Measurements from ENCODE around the gene ANKRD12. TPM values are rescaled to one million over a fixed set of nuclear protein-coding genes. Genes with fewer than 3 reads are reported as not detected.
A peak's percentile ranks its signal among the peaks of the same experiment; 100 is the strongest.

ANKRD12 gene
- total RNA-seq, 1 donor from 2014 or later, result 26.1 TPM

GRCh38 chr18:9321736-9322135 lies 185.2 kb downstream of the ANKRD12 start:
- Histone ChIP-seq H3K4me3 (ENCODE audit: low read length in 3 of 3) (no peak overlapping the region), H3K4me1 (ENCODE audit: control insufficient read depth in 3 of 3, insufficient read depth in 3 of 3, low read length in 3 of 3) (no peaks in the 10 kb centered on the region), H3K9ac (ENCODE audit: low read depth in 1 of 3, low read length in 3 of 3) (no peak overlapping the region), H3K27ac (ENCODE audit: low read depth, low read length) (no peak overlapping the region), H3K27me3 (ENCODE audit: control insufficient read depth in 3 of 3, insufficient read depth in 3 of 3, low read length in 3 of 3) (no peaks in the 10 kb centered on the region), H3K9me3 (ENCODE audit: control insufficient read depth in 3 of 3, low read length in 3 of 3) (peaks cover 0 to 4% (median 0%) of the 10 kb centered on the region in 3 donors), H3K36me3 (ENCODE audit: control insufficient read depth in 3 of 3, insufficient read depth in 3 of 3, low read length in 3 of 3) (no peaks in the 10 kb centered on the region)

GRCh38 chr18:9322744-9323143 lies 186.2 kb downstream of the ANKRD12 start:
- Histone ChIP-seq H3K36me3 (ENCODE audit: control insufficient read depth in 3 of 3, insufficient read depth in 3 of 3, low read length in 3 of 3) (no peaks in the 10 kb centered on the region), H3K9me3 (ENCODE audit: control insufficient read depth in 3 of 3, low read length in 3 of 3) (peaks cover 0 to 4% (median 0%) of the 10 kb centered on the region in 3 donors), H3K27me3 (ENCODE audit: control insufficient read depth in 3 of 3, insufficient read depth in 3 of 3, low read length in 3 of 3) (no peaks in the 10 kb centered on the region), H3K4me1 (ENCODE audit: control insufficient read depth in 3 of 3, insufficient read depth in 3 of 3, low read length in 3 of 3) (no peaks in the 10 kb centered on the region), H3K27ac (ENCODE audit: low read depth, low read length) (no peak overlapping the region), H3K9ac (ENCODE audit: low read depth in 1 of 3, low read length in 3 of 3) (no peak overlapping the region), H3K4me3 (ENCODE audit: low read length in 3 of 3) (no peak overlapping the region)

- Histone ChIP-seq H3K36me3 (ENCODE audit: control insufficient read depth in 3 of 3, insufficient read depth in 3 of 3, low read length in 3 of 3) (no peaks in the 10 kb centered on the region), H3K4me1 (ENCODE audit: control insufficient read depth in 3 of 3, insufficient read depth in 3 of 3, low read length in 3 of 3) (no peaks in the 10 kb centered on the region), H3K9me3 (ENCODE audit: control insufficient read depth in 3 of 3, low read length in 3 of 3) (peaks cover 0 to 4% (median 0%) of the 10 kb centered on the region in 3 donors), H3K27me3 (ENCODE audit: control insufficient read depth in 3 of 3, insufficient read depth in 3 of 3, low read length in 3 of 3) (no peaks in the 10 kb centered on the region), H3K9ac (ENCODE audit: low read depth in 1 of 3, low read length in 3 of 3) (no peak overlapping the region), H3K27ac (ENCODE audit: low read depth, low read length) (no peak overlapping the region), H3K4me3 (ENCODE audit: low read length in 3 of 3) (no peak overlapping the region)
Measured at GRCh38 chr18:9323750-9324445, 187.3 kb downstream of the ANKRD12 start.

GRCh38 chr18:9325716-9326115 lies 189.1 kb downstream of the ANKRD12 start:
- Histone ChIP-seq H3K36me3 (ENCODE audit: control insufficient read depth in 3 of 3, insufficient read depth in 3 of 3, low read length in 3 of 3) (no peaks in the 10 kb centered on the region), H3K27ac (ENCODE audit: low read depth, low read length) (no peak overlapping the region), H3K27me3 (ENCODE audit: control insufficient read depth in 3 of 3, insufficient read depth in 3 of 3, low read length in 3 of 3) (no peaks in the 10 kb centered on the region), H3K4me3 (ENCODE audit: low read length in 3 of 3) (no peak overlapping the region), H3K4me1 (ENCODE audit: control insufficient read depth in 3 of 3, insufficient read depth in 3 of 3, low read length in 3 of 3) (no peaks in the 10 kb centered on the region), H3K9ac (ENCODE audit: low read depth in 1 of 3, low read length in 3 of 3) (no peak overlapping the region), H3K9me3 (ENCODE audit: control insufficient read depth in 3 of 3, low read length in 3 of 3) (peaks cover 0 to 4% (median 0%) of the 10 kb centered on the region in 3 donors)

- Histone ChIP-seq H3K27me3 (ENCODE audit: control insufficient read depth in 3 of 3, insufficient read depth in 3 of 3, low read length in 3 of 3) (no peaks in the 10 kb centered on the region), H3K27ac (ENCODE audit: low read depth, low read length) (no peak overlapping the region), H3K4me1 (ENCODE audit: control insufficient read depth in 3 of 3, insufficient read depth in 3 of 3, low read length in 3 of 3) (peaks cover under 1 to 2% (median 1%) of the 10 kb centered on the region in 3 donors), H3K9me3 (ENCODE audit: control insufficient read depth in 3 of 3, low read length in 3 of 3) (no peaks in the 10 kb centered on the region), H3K4me3 (ENCODE audit: low read length in 3 of 3) (no peak overlapping the region), H3K9ac (ENCODE audit: low read depth in 1 of 3, low read length in 3 of 3) (no peak overlapping the region), H3K36me3 (ENCODE audit: control insufficient read depth in 3 of 3, insufficient read depth in 3 of 3, low read length in 3 of 3) (no peaks in the 10 kb centered on the region)
Measured at GRCh38 chr18:9328776-9329175, 192.2 kb downstream of the ANKRD12 start.

GRCh38 chr18:9329471-9329870 lies 192.9 kb downstream of the ANKRD12 start:
- no peak overlapping the region for H3K4me3 ChIP-seq (ENCODE audit: low read length in 3 of 3)
- H3K27ac ChIP-seq (ENCODE audit: low read depth, low read length), result no peak overlapping the region
- no peak overlapping the region for H3K9ac ChIP-seq (ENCODE audit: low read depth in 1 of 3, low read length in 3 of 3)
- H3K27me3 ChIP-seq (ENCODE audit: control insufficient read depth in 3 of 3, insufficient read depth in 3 of 3, low read length in 3 of 3), result no peaks in the 10 kb centered on the region
- H3K36me3 ChIP-seq (ENCODE audit: control insufficient read depth in 3 of 3, insufficient read depth in 3 of 3, low read length in 3 of 3), result no peaks in the 10 kb centered on the region
- no peaks in the 10 kb centered on the region for H3K9me3 ChIP-seq (ENCODE audit: control insufficient read depth in 3 of 3, low read length in 3 of 3)
- H3K4me1 ChIP-seq (ENCODE audit: control insufficient read depth in 3 of 3, insufficient read depth in 3 of 3, low read length in 3 of 3), result peaks cover 4 to 6% (median 4%) of the 10 kb centered on the region in 3 donors

- Histone ChIP-seq H3K4me3 (ENCODE audit: low read length in 3 of 3) (no peak overlapping the region), H3K9ac (ENCODE audit: low read depth in 1 of 3, low read length in 3 of 3) (no peak overlapping the region), H3K27me3 (ENCODE audit: control insufficient read depth in 3 of 3, insufficient read depth in 3 of 3, low read length in 3 of 3) (no peaks in the 10 kb centered on the region), H3K36me3 (ENCODE audit: control insufficient read depth in 3 of 3, insufficient read depth in 3 of 3, low read length in 3 of 3) (no peaks in the 10 kb centered on the region), H3K27ac (ENCODE audit: low read depth, low read length) (no peak overlapping the region), H3K4me1 (ENCODE audit: control insufficient read depth in 3 of 3, insufficient read depth in 3 of 3, low read length in 3 of 3) (peaks cover 6 to 9% (median 8%) of the 10 kb centered on the region in 3 donors), H3K9me3 (ENCODE audit: control insufficient read depth in 3 of 3, low read length in 3 of 3) (no peaks in the 10 kb centered on the region)
Measured at GRCh38 chr18:9330419-9330818, 193.8 kb downstream of the ANKRD12 start.

- H3K36me3 ChIP-seq (ENCODE audit: control insufficient read depth in 3 of 3, insufficient read depth in 3 of 3, low read length in 3 of 3), result peaks cover 5 to 9% (median 6%) of the 10 kb centered on the region in 3 donors
- H3K4me3 ChIP-seq (ENCODE audit: low read length in 3 of 3), result peak overlapping the region; percentile 80 to 88 (median 84)
- no peaks in the 10 kb centered on the region for H3K27me3 ChIP-seq (ENCODE audit: control insufficient read depth in 3 of 3, insufficient read depth in 3 of 3, low read length in 3 of 3)
- peak overlapping the region; percentile 58 to 71 (median 71) for H3K9ac ChIP-seq (ENCODE audit: low read depth in 1 of 3, low read length in 3 of 3)
- H3K9me3 ChIP-seq (ENCODE audit: control insufficient read depth in 3 of 3, low read length in 3 of 3), result no peaks in the 10 kb centered on the region
- peaks cover 6 to 11% (median 9%) of the 10 kb centered on the region in 3 donors for H3K4me1 ChIP-seq (ENCODE audit: control insufficient read depth in 3 of 3, insufficient read depth in 3 of 3, low read length in 3 of 3)
- no peak overlapping the region for H3K27ac ChIP-seq (ENCODE audit: low read depth, low read length)
Measured at GRCh38 chr18:9333441-9334328, 197.1 kb downstream of the ANKRD12 start.

GRCh38 chr18:9334329-9334972 lies 197.9 kb downstream of the ANKRD12 start, which contains the start of gene TWSG1:
TWSG1 (plus strand) TSS chr18:9334773; CDS start chr18:9337230, 2,457 bp downstream.
- peak within 1 kb of the TSS; percentile 80 to 88 (median 84) for H3K4me3 ChIP-seq (ENCODE audit: low read length in 3 of 3)

More at GRCh38 chr18:9334329-9334972, 197.9 kb downstream of the ANKRD12 start, which contains the start of gene TWSG1:
- Histone ChIP-seq H3K36me3 (ENCODE audit: control insufficient read depth in 3 of 3, insufficient read depth in 3 of 3, low read length in 3 of 3) (peaks cover 5 to 9% (median 6%) of the 10 kb centered on the region in 3 donors), H3K27ac (ENCODE audit: low read depth, low read length) (peak within 1 kb of the TSS; percentile 57), H3K4me1 (ENCODE audit: control insufficient read depth in 3 of 3, insufficient read depth in 3 of 3, low read length in 3 of 3) (peaks cover 6 to 11% (median 9%) of the 10 kb centered on the region in 3 donors), H3K9ac (ENCODE audit: low read depth in 1 of 3, low read length in 3 of 3) (peak within 1 kb of the TSS; percentile 71 to 79 (median 75)), H3K27me3 (ENCODE audit: control insufficient read depth in 3 of 3, insufficient read depth in 3 of 3, low read length in 3 of 3) (no peaks in the 10 kb centered on the region), H3K9me3 (ENCODE audit: control insufficient read depth in 3 of 3, low read length in 3 of 3) (no peaks in the 10 kb centered on the region)
